Esophagus muscularis mucosa (tissue), 3 donors: ENCODE results near the gene HSPB6.
"Not testable (repeated sequence)": the region's sequence is repeated elsewhere in the genome, so short reads cannot be mapped to it uniquely, and the experiment has no call there.

Source experiments
- CTCF ChIP-seq, 3 experiments: fragments of 200-600 bp in 2 of 3; fragments of 450-650 bp in 1 of 3; sonication (generic) in 2 of 3; IDR thresholded peaks; one replicate each; pipeline ENCODE4 v1.5.1; 2017 to 2019; ENCODE audit warnings: antibody characterized with exemption in 3 of 3, mild to moderate bottlenecking in 2 of 3, moderate library complexity in 1 of 3
- POLR2AphosphoS5 ChIP-seq, 2 donors: sonication (generic); formaldehyde crosslinking; IDR thresholded peaks; one replicate each; pipeline ENCODE4 v1.6.1; 2017; ENCODE audit warnings: antibody characterized with exemption in 2 of 2

GRCh38 chr19:35772362-35772761, 15.5 kb upstream of the HSPB6 start:
- not testable (repeated sequence) for TF ChIP-seq CTCF, POLR2AphosphoS5 (IDR thresholded peaks at IDR 0.05)
